Stimulated activated CD4-positive, alpha-beta T cell treated with anti-CD3 and anti-CD28 coated beads, Interleukin-1b, Interleukin-23, amount 100 ng/mL, for 48 hours (primary cell): ENCODE results near the gene KCNIP1.

ENCODE experiments used
- DNase-seq: peaks from one replicate; pipeline ENCODE4 v3.0.0-alpha.2; 2020

The KCNIP1 gene

DNA sequence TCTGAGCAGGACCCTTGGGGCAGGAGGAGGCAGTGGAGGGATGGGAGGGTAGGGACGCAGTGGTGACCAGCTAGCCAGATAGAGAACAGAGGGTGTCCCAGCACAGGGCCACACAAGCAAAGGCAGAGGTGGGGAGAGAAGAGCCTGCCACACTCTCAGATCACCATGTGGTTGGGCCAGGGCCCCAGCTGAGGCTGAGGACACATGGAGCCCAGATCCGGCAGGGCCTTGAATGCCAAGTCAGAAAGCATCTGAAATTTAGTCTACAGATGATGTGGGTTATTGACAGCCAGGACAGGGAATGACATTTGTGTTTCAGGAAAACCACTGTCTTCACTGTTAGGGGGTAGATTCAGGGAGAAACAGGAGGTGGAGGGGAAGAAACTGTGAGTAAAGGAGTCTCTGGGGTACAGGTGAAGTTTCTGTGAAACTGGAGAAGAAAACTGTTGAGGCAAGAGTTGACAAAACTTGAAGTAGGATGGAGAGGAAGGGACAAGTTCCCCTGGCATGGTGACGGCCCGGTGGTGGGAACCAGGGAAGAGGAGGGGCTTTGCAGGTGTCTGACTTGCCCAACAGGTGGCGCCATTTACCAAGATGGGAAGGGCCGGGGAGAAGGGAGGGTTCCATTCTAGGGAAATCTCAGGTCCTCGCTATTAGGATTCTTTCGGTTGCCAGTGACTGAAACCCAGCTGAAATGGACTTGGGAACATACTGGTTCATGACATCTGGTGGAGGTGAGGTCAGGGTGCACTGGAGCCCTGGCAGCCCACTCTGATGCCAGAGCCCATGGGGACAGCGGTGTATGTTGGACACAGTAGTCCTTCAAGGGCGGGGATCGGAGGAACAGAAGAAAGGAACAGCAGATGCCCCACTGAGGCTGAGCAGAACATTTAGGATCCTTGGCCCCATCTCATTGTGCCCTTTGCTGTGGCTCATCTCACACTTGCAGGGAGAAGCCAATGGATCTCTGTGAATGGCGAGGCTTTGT lies 100.1 kb downstream of the KCNIP1 start:
- peak; percentile 58 for DNase-seq

DNA sequence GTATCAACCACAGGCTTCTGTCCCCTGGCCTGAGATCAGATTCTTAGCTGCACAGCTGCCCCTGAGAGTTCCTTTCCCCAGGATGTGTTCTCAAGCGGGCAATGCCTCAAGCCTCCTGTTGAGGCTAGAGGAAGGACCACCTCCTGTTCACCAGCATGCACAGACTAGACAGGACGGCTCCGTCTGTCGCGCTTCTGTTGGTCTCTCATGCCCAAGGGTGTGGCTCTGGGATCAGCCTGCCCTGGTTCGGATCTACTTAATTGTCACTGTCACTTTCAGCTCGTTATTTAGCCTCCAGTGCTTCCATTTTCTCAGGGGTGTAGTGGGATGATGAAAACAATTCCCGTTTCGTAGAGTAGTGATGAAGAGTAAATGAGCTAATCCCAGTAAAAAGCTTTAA lies 103.1 kb downstream of the KCNIP1 start:
- DNase-seq = no peak

- DNase-seq = no peak
Measured at GRCh38 chr5:170611449-170612090, 107.8 kb downstream of the KCNIP1 start.

DNA sequence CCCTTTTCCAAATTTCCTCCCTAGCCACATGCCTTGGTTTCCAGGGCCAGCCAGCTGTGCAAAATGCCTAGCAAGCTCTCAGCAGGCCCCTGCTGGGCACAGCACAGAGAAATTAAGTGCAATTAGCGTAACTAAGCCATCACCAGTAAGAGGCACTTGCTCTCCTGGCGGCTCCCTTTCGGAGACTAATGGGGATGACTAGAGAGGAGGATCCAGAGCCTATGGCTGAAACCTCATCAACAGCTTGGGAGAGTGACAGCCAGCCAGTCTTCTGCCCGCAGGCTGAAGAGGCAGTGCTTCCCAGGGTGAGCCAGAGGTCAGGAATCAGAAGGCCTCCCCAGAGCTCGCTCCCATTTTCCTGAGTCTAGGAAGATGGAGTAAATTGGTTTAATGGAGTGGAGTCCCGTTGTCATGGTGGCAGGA lies 108.4 kb downstream of the KCNIP1 start:
- DNase-seq = no peak

GRCh38 chr5:170614065-170614490 lies 110.3 kb downstream of the KCNIP1 start:
- no peak for DNase-seq

GRCh38 chr5:170614720-170615119 lies 110.9 kb downstream of the KCNIP1 start:
- peak; percentile 37 for DNase-seq

GRCh38 chr5:170617533-170618490 lies 114.0 kb downstream of the KCNIP1 start:
- DNase-seq = no peak

DNA sequence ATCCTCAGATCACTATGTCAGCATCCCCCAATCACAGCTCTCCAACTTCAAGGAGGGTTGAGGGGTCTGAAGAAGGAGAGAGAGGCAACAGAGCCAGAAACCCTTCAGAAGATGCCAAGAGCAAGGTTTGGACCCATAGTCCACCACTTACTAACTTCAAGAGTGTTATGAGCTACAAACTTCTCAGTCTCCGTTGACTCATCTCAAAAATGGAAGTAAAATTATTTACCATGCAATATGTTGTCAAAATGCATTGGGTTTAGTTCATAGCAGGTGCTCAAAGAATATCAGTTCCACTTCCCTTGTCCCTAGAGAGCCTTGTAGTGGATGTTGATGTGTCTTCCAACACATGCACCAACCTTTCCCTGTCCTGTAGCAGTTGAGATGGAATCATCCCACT lies 116.0 kb downstream of the KCNIP1 start:
- DNase-seq = no peak

- DNase-seq = no peak
Measured at GRCh38 chr5:170622933-170623332, 119.1 kb downstream of the KCNIP1 start.

- DNase-seq = peak; percentile 44
Measured at GRCh38 chr5:170623576-170624181, 119.9 kb downstream of the KCNIP1 start.

GRCh38 chr5:170625221-170626165 lies 121.7 kb downstream of the KCNIP1 start:
- no peak for DNase-seq

GRCh38 chr5:170626507-170627150 lies 122.8 kb downstream of the KCNIP1 start:
- no peak for DNase-seq

- no peak for DNase-seq
Measured at GRCh38 chr5:170627271-170627670, 123.5 kb downstream of the KCNIP1 start.

GRCh38 chr5:170628028-170628427 lies 124.2 kb downstream of the KCNIP1 start:
- no peak for DNase-seq

- no peak for DNase-seq
Measured at GRCh38 chr5:170628691-170629565, 125.1 kb downstream of the KCNIP1 start.

- no peak for DNase-seq
Measured at GRCh38 chr5:170629566-170630175, 125.9 kb downstream of the KCNIP1 start.

DNA sequence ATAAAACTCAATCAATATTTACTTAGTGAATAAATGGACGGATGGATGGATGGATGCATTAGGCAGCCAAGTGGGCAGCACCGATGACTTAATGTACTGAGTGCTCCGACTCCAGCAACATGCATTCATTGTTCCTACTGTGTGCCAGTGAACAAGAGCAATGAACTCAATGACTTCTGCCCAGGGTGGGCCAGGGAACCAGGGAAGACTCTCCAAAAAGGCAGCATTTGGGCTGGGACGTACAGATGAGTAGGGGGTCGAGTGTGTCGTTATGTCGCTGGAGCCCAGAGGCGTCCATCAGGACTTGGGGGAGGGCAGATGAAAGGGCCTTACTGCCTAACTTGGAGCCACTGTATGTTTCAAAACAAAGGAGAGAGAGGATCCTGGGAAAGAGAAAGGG lies 126.4 kb downstream of the KCNIP1 start:
- no peak for DNase-seq

- no peak for DNase-seq
Measured at GRCh38 chr5:170630711-170631141, 126.9 kb downstream of the KCNIP1 start.
